Trophoblast cell (in vitro differentiated cells and primary cell): Measurements from ENCODE around the gene APP.

Source experiments
- DNase-seq, 2 donors: peaks; one replicate each; pipeline ENCODE4 v3.0.0-alpha.2; 2016
- H2AFZ ChIP-seq: 2 replicates; pipeline ENCODE4 v1.6.1; 2013; ENCODE audit warnings: low read length, moderate library complexity, mild to moderate bottlenecking; ENCODE audit not compliant: insufficient read depth, poor library complexity
- H2AK5ac ChIP-seq: 2 replicates; pipeline ENCODE4 v1.6.1; 2013; ENCODE audit warnings: mild to moderate bottlenecking, low read length
- H2BK120ac ChIP-seq: 2 replicates; pipeline ENCODE4 v1.6.1; 2013; ENCODE audit warnings: low read length, mild to moderate bottlenecking, moderate library complexity; ENCODE audit not compliant: insufficient read depth, poor library complexity
- H2BK12ac ChIP-seq: 2 replicates; pipeline ENCODE4 v1.6.1; 2013; ENCODE audit warnings: mild to moderate bottlenecking, low read length, moderate library complexity
- H2BK5ac ChIP-seq: 2 replicates; pipeline ENCODE4 v1.6.1; 2013; ENCODE audit warnings: low read length, low read depth, moderate library complexity, mild to moderate bottlenecking; ENCODE audit not compliant: poor library complexity
- H3K14ac ChIP-seq: 2 replicates; pipeline ENCODE4 v1.6.1; 2013; ENCODE audit warnings: mild to moderate bottlenecking, low read length
- H3K18ac ChIP-seq: 2 replicates; pipeline ENCODE4 v1.6.1; 2013; ENCODE audit warnings: mild to moderate bottlenecking, low read length
- H3K23ac ChIP-seq: 2 replicates; pipeline ENCODE4 v1.6.1; 2013; ENCODE audit warnings: low read length
- H3K27ac ChIP-seq: 2 replicates; pipeline ENCODE4 v1.5.1; 2013; ENCODE audit warnings: low read depth, mild to moderate bottlenecking, inconsistent platforms, low read length, moderate library complexity
- H3K27me3 ChIP-seq: 2 replicates; pipeline ENCODE4 v1.6.1; 2013; ENCODE audit warnings: inconsistent platforms, mild to moderate bottlenecking, low read length, moderate library complexity; ENCODE audit not compliant: insufficient read depth
- H3K36me3 ChIP-seq, 2 experiments: 1 replicate in 1 of 2; 2 replicates in 1 of 2; pipeline ENCODE4 v1.6.1; 2013; ENCODE audit warnings: low read length in 2 of 2, mild to moderate bottlenecking in 2 of 2, moderate library complexity in 1 of 2; ENCODE audit not compliant: insufficient read depth in 2 of 2, control insufficient read depth in 1 of 2
- H3K4ac ChIP-seq: 2 replicates; pipeline ENCODE4 v1.6.1; 2013; ENCODE audit warnings: low read depth, mild to moderate bottlenecking, low read length, moderate library complexity
- H3K4me1 ChIP-seq, 2 experiments: 1 replicate in 1 of 2; 2 replicates in 1 of 2; pipeline ENCODE4 v1.6.1; 2013; ENCODE audit warnings: low read length in 2 of 2, mild to moderate bottlenecking in 2 of 2, moderate library complexity in 1 of 2; ENCODE audit not compliant: insufficient read depth in 2 of 2, control insufficient read depth in 1 of 2
- H3K4me2 ChIP-seq: 2 replicates; pipeline ENCODE4 v1.6.1; 2013; ENCODE audit warnings: inconsistent platforms, mild to moderate bottlenecking, low read length, moderate library complexity
- H3K4me3 ChIP-seq: 2 replicates; pipeline ENCODE4 v1.5.1; 2013; ENCODE audit warnings: mild to moderate bottlenecking, low read depth, low read length, inconsistent platforms
- H3K79me1 ChIP-seq: one replicate; pipeline ENCODE4 v1.6.1; 2013; ENCODE audit warnings: low read length
- H3K79me2 ChIP-seq: 2 replicates; pipeline ENCODE4 v1.6.1; 2013; ENCODE audit warnings: low read length, mild to moderate bottlenecking; ENCODE audit not compliant: control insufficient read depth, insufficient read depth, poor library complexity
- H3K9ac ChIP-seq: 2 replicates; pipeline ENCODE4 v1.6.1; 2013; ENCODE audit warnings: mild to moderate bottlenecking, low read length
- H3K9me3 ChIP-seq: 2 replicates; pipeline ENCODE4 v1.6.1; 2013; ENCODE audit warnings: low read depth, mild to moderate bottlenecking, control low read depth, inconsistent platforms, low read length; ENCODE audit not compliant: insufficient read depth
- H4K12ac ChIP-seq: 2 replicates; pipeline ENCODE4 v1.6.1; 2013; ENCODE audit warnings: low read depth, mild to moderate bottlenecking, low read length, moderate library complexity
- H4K8ac ChIP-seq: 2 replicates; pipeline ENCODE4 v1.6.1; 2013; ENCODE audit warnings: low read depth, mild to moderate bottlenecking, low read length, moderate library complexity
- H4K91ac ChIP-seq: one replicate; pipeline ENCODE4 v1.6.1; 2013; ENCODE audit warnings: low read depth, mild to moderate bottlenecking, low read length, moderate library complexity
- whole genome bisulfite sequencing: extraction: QIAGEN DNeasy Blood & Tissue Kit; methylation state at CpG from one replicate; pipeline ENCODE4 v1.1.7; 2013; ENCODE audit warnings: missing lambda C conversion rate; ENCODE audit not compliant: insufficient read length, insufficient coverage; ENCODE audit errors: extremely low coverage; 5-methylcytosine and 5-hydroxymethylcytosine counted together

APP gene

DNA sequence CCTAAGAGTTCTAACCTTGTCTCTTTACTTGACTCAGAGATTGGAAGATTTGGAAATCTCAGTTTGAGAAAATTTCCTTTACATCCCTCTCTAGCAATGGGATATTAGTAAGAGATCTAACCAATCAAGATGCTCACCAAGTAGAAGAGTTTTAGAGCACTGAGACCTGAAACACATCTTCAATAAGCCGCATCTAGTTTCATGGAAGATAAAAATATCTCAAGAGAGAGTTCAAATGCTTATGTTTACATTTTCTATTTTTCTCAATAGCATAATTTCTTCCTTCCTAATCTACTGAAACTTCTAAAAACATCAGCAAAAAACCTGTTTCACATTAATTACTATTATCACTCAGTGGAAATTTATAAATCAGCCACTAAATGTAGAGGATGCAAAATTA lies 165.1 kb downstream of the APP start:
- Histone ChIP-seq H4K91ac (no peak overlapping the region), H3K4me3 (no peak overlapping the region), H2AFZ (no peak overlapping the region), H3K79me1 (no peaks in the 10 kb centered on the region), H2AK5ac (no peak overlapping the region), H3K79me2 (no peaks in the 10 kb centered on the region), H2BK12ac (no peak overlapping the region), H3K27ac (no peak overlapping the region), H3K23ac (no peak overlapping the region), H4K12ac (no peak overlapping the region), H3K18ac (no peak overlapping the region), H3K4ac (no peak overlapping the region), H2BK120ac (no peak overlapping the region), H3K4me1 (peaks cover 0 to 2% of the 10 kb centered on the region in 2 experiments), H3K9ac (no peak overlapping the region), H3K9me3 (no peaks in the 10 kb centered on the region), H3K36me3 (peaks cover 3 to 6% of the 10 kb centered on the region in 2 experiments), H2BK5ac (no peak overlapping the region), H3K4me2 (no peak overlapping the region), H3K27me3 (no peaks in the 10 kb centered on the region), H4K8ac (no peak overlapping the region), H3K14ac (no peak overlapping the region)
- no CpG with 5 or more reads among the region's 1 CpG for WGBS
- DNase-seq = no peak

- H3K14ac ChIP-seq = no peak overlapping the region
- WGBS = no CpG with 5 or more reads among the region's 4 CpGs
- peaks cover 6 to 10% of the 10 kb centered on the region in 2 experiments for H3K36me3 ChIP-seq
- no peak overlapping the region for H3K9ac ChIP-seq
- no peak overlapping the region for H3K18ac ChIP-seq
- H2BK5ac ChIP-seq = no peak overlapping the region
- no peaks in the 10 kb centered on the region for H3K79me2 ChIP-seq
- no peaks in the 10 kb centered on the region for H3K27me3 ChIP-seq
- no peak overlapping the region for H2BK12ac ChIP-seq
- H3K27ac ChIP-seq = no peak overlapping the region
- H2AFZ ChIP-seq = no peak overlapping the region
- H3K4me3 ChIP-seq = no peak overlapping the region
- H4K8ac ChIP-seq = no peak overlapping the region
- H3K9me3 ChIP-seq = no peaks in the 10 kb centered on the region
- H3K23ac ChIP-seq = no peak overlapping the region
- H3K79me1 ChIP-seq = no peaks in the 10 kb centered on the region
- no peak overlapping the region for H3K4ac ChIP-seq
- no peak for DNase-seq
- H2BK120ac ChIP-seq = no peak overlapping the region
- no peak overlapping the region for H4K12ac ChIP-seq
- H3K4me1 ChIP-seq = peaks cover 0 to 2% of the 10 kb centered on the region in 2 experiments
- H4K91ac ChIP-seq = no peak overlapping the region
- H3K4me2 ChIP-seq = no peak overlapping the region
- no peak overlapping the region for H2AK5ac ChIP-seq
Observed at GRCh38 chr21:26003404-26003803, 167.2 kb downstream of the APP start.

GRCh38 chr21:26001356-26001755 lies 169.2 kb downstream of the APP start:
- no peaks in the 10 kb centered on the region for H3K79me2 ChIP-seq
- no peak overlapping the region for H3K14ac ChIP-seq
- no peak overlapping the region for H2BK120ac ChIP-seq
- no peak overlapping the region for H4K91ac ChIP-seq
- peaks cover 0 to 2% of the 10 kb centered on the region in 2 experiments for H3K4me1 ChIP-seq
- H3K79me1 ChIP-seq = no peaks in the 10 kb centered on the region
- no peak overlapping the region for H3K4me3 ChIP-seq
- H3K4ac ChIP-seq = no peak overlapping the region
- no peak overlapping the region for H3K4me2 ChIP-seq
- H3K9me3 ChIP-seq = no peaks in the 10 kb centered on the region
- H3K27ac ChIP-seq = no peak overlapping the region
- peaks cover 8 to 10% of the 10 kb centered on the region in 2 experiments for H3K36me3 ChIP-seq
- no peak overlapping the region for H3K9ac ChIP-seq
- H4K12ac ChIP-seq = no peak overlapping the region
- no peak overlapping the region for H4K8ac ChIP-seq
- no peaks in the 10 kb centered on the region for H3K27me3 ChIP-seq
- H3K18ac ChIP-seq = no peak overlapping the region
- H2BK12ac ChIP-seq = no peak overlapping the region
- DNase-seq = no peak
- no peak overlapping the region for H2AFZ ChIP-seq
- no CpG with 5 or more reads among the region's 5 CpGs for WGBS
- no peak overlapping the region for H2AK5ac ChIP-seq
- H2BK5ac ChIP-seq = no peak overlapping the region
- no peak overlapping the region for H3K23ac ChIP-seq

DNA sequence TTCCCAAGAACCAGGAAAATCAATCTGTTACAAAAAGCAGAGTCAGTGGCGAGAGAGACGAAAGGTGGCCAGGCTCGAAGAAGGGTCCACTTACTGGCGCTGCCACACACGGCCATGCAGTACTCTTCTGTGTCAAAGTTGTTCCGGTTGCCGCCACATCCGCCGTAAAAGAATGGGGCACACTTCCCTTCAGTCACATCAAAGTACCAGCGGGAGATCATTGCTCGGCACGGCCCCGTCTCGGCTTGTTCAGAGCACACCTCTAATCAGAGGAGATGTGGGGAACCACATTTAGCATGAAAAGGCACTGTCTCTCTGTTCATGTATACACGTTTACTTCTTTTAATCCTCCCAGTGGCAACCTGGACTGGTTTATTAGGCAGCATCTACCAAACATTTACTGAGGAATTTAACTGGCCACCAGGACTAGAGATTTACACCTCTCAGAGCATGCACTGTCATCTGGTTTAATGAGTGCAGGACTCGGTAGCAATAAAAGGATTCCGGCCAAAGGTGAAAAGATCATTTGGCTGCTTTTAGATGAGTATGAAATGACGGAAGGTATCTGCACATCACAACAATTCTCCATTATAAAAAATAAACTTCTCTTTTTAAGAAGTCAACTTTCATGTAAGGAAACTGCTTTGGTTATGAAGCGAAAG lies 170.5 kb downstream of the APP start:
- H3K79me2 ChIP-seq = no peaks in the 10 kb centered on the region

More for the DNA sequence above, 170.5 kb downstream of the APP start:
- no peak overlapping the region for H3K4me2 ChIP-seq
- H2AK5ac ChIP-seq = no peak overlapping the region
- no peak overlapping the region for H4K8ac ChIP-seq
- H3K27ac ChIP-seq = no peak overlapping the region
- peaks cover 0 to 2% of the 10 kb centered on the region in 2 experiments for H3K4me1 ChIP-seq
- H3K14ac ChIP-seq = no peak overlapping the region
- no peak overlapping the region for H4K12ac ChIP-seq
- no peak overlapping the region for H3K4ac ChIP-seq
- H3K9me3 ChIP-seq = no peaks in the 10 kb centered on the region
- no peaks in the 10 kb centered on the region for H3K79me1 ChIP-seq
- H3K27me3 ChIP-seq = no peaks in the 10 kb centered on the region
- DNase-seq = no peak
- no peak overlapping the region for H3K18ac ChIP-seq
- H4K91ac ChIP-seq = no peak overlapping the region
- H3K4me3 ChIP-seq = no peak overlapping the region
- WGBS = no CpG with 5 or more reads among the region's 19 CpGs
- H2BK5ac ChIP-seq = no peak overlapping the region
- H2BK12ac ChIP-seq = no peak overlapping the region
- no peak overlapping the region for H3K23ac ChIP-seq
- H3K9ac ChIP-seq = no peak overlapping the region
- H2AFZ ChIP-seq = no peak overlapping the region
- H3K36me3 ChIP-seq = peaks cover 7 to 9% of the 10 kb centered on the region in 2 experiments
- H2BK120ac ChIP-seq = no peak overlapping the region
